IPS-18a (cell line): ENCODE results near the gene CDH4.

Source experiments
- H3K27ac ChIP-seq: one replicate; pipeline ENCODE4 v1.5.1; 2013; ENCODE audit warnings: low read length
- H3K27me3 ChIP-seq: one replicate; pipeline ENCODE4 v1.6.1; 2013; ENCODE audit warnings: mild to moderate bottlenecking, low read length; ENCODE audit not compliant: control insufficient read depth, insufficient read depth
- H3K36me3 ChIP-seq: one replicate; pipeline ENCODE4 v1.6.1; 2013; ENCODE audit warnings: low read depth, low read length; ENCODE audit not compliant: control insufficient read depth
- H3K4me1 ChIP-seq: one replicate; pipeline ENCODE4 v1.6.1; 2013; ENCODE audit warnings: low read depth, low read length; ENCODE audit not compliant: control insufficient read depth
- H3K4me3 ChIP-seq: one replicate; pipeline ENCODE4 v1.5.1; 2013; ENCODE audit warnings: low read length
- H3K9ac ChIP-seq: one replicate; pipeline ENCODE4 v1.6.1; 2013; ENCODE audit warnings: mild to moderate bottlenecking, low read length, moderate library complexity
- H3K9me3 ChIP-seq: one replicate; pipeline ENCODE4 v1.6.1; 2013; ENCODE audit warnings: low read depth, low read length; ENCODE audit not compliant: control insufficient read depth

Gene CDH4

DNA sequence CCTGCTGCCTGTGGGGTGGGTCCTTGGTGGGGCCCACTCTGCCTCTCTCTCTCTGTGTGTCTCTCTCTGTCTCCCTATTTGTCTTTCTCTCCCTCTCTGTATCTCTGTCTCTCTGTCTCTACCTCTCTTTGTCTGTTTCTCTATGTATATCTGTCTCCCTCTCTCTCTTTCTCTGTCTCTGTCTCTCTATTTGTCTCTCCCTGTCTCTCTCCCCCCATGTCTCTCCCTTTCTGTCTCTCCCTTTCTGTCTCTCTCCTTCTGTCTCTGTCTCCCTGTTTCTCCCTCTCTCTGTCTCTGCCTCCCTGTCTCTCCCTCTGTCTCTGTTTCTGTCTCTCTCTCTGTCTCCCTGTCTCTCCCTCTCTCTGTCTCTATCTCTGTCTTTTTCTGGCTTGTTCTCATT, 353.2 kb downstream of the CDH4 start:
- H3K4me1 ChIP-seq: no peaks in the 10 kb centered on the region
- H3K27ac ChIP-seq: no peak overlapping the region
- no peak overlapping the region for H3K4me3 ChIP-seq
- H3K27me3 ChIP-seq: peaks cover 5% of the 10 kb centered on the region
- no peaks in the 10 kb centered on the region for H3K9me3 ChIP-seq
- no peak overlapping the region for H3K9ac ChIP-seq
- H3K36me3 ChIP-seq: no peaks in the 10 kb centered on the region

DNA sequence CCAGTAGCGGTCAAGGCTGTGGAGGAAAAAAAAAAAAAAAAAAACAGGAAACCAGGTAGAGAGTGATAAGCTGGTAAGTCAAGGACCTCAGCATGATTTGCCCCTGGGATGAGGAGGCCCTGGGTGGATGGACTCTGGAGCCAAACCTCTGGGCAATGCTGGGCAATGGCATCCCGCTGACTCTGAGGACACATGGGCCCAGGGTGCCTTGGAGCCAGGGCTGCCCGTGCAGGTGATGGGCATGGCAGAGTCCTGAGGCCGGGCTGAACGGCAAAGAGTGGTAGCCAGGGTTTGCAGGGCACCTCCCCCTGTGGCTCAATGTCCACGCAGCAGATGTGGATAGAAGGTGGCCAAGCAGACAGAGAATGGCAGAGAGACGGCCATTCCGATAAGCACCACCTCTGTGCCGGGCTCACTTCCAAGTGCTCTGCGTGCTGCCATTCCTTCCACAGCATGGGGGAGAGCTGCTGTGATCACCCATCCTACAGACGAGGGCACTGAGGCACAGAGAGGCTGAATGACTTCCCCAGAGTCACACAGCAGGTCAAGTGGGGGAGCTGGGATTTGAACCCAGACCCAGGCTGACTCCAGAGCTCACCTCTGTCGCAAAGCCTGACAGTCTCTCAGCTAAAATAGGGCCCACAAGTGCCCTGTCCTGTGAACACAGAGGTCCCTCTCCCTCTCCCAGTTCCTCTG, 353.9 kb downstream of the CDH4 start:
- Histone ChIP-seq H3K27ac (no peak overlapping the region), H3K9ac (no peak overlapping the region), H3K4me1 (no peaks in the 10 kb centered on the region), H3K9me3 (no peaks in the 10 kb centered on the region), H3K36me3 (no peaks in the 10 kb centered on the region), H3K27me3 (peaks cover 5% of the 10 kb centered on the region), H3K4me3 (no peak overlapping the region)

DNA sequence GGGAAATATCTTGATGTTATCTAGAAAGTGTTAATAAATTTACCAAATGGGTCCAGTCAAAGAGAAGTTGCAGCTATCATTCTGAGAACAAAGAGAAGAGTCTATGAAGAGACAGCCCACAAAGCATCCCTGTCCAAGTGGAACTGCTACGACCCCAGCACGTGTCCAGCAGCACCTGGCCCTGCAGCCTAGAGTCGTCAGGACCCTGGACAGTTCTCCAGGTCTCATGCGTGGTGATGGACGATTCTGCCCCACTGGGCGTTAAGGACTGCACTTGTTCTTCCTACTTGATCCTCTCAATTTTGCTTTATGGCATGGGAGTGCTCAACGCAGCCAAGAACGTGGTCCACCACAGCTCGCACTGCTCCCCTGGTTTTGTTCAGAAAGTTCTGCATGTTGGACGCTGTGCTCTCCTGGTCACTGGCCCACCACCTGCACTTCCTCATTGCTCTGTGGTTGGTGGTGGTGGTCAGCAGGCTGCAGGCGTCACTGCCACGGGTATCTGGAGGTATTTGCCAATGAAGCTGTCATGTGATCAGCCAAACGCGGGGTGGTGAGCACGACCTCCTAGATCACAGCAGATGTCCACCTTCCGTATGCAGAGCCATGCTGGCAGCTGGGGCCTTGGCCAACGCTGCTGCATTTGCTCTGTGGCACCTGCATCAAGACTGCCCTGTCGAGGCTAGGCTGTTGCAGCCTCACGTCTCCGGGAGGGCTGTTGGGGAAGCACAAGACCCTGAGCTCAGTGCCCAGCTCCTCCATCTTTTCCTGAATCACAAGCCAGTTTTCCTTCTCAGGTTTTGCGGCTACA, 356.4 kb downstream of the CDH4 start:
- H3K4me3 ChIP-seq: no peak overlapping the region
- peaks cover 5% of the 10 kb centered on the region for H3K27me3 ChIP-seq
- H3K9ac ChIP-seq: no peak overlapping the region
- H3K4me1 ChIP-seq: no peaks in the 10 kb centered on the region
- H3K9me3 ChIP-seq: no peaks in the 10 kb centered on the region
- no peak overlapping the region for H3K27ac ChIP-seq
- no peaks in the 10 kb centered on the region for H3K36me3 ChIP-seq

DNA sequence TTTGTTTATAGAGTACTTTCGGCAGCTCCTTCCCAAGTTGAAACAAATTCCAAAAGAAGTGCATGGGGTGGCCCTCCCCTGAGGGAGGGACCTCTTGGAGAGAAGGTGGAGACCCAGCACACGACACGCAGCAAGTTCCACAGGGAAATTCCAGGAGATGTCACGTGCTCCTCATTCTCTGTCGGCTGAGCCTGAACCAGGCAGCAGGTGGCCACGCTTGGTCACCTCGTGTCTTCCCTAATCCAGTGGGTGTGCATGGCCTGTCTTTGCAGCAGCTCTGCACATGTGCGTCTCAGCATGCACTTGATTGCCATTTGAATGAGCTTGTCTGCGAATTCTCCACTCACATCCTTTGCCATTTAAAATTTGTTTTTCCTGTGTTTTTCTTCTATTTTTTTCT, 357.4 kb downstream of the CDH4 start:
- H3K36me3 ChIP-seq: no peaks in the 10 kb centered on the region
- no peak overlapping the region for H3K9ac ChIP-seq
- no peaks in the 10 kb centered on the region for H3K4me1 ChIP-seq
- H3K27me3 ChIP-seq: peaks cover 5% of the 10 kb centered on the region
- H3K4me3 ChIP-seq: no peak overlapping the region
- no peaks in the 10 kb centered on the region for H3K9me3 ChIP-seq
- H3K27ac ChIP-seq: no peak overlapping the region

DNA sequence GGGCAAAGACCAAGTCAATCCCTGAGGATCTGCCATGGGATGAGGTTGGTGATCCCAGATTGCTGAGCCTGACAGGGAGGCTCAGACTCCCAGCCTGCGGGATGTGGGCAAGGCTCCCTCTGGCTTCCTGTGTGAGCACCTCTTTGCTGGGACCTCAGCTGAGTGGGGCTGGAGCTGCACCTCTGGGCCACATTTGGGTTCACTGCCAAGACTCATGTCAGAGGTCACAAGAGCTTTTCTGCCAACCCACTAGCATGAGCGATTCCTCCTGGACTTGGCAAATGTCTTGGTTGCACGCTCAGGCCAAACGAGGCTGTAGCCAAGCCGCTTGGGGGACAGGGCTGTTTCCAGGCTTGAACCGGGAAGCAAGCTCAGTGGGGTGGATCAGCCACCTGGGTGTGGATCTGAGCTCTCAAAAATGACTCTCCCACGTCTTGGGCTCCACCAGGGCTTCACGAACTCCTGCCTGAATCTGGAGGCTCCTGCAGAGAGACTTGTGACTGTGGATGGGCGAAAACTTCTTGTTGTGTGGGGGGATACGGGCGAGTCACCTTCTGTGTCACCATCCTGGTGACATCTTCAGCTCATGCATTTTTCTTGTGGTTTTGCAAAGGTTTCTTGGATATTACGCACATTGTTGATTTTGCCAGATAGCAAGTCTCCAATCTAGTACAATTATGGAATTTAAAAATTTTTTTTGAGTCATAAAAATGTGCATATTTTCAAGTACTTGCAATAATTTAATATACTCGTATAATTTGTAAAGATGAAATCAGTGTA, 359.5 kb downstream of the CDH4 start:
- Histone ChIP-seq H3K27ac (no peak overlapping the region), H3K4me3 (no peak overlapping the region), H3K36me3 (no peaks in the 10 kb centered on the region), H3K27me3 (peaks cover 5% of the 10 kb centered on the region), H3K4me1 (no peaks in the 10 kb centered on the region), H3K9ac (no peak overlapping the region), H3K9me3 (no peaks in the 10 kb centered on the region)

DNA sequence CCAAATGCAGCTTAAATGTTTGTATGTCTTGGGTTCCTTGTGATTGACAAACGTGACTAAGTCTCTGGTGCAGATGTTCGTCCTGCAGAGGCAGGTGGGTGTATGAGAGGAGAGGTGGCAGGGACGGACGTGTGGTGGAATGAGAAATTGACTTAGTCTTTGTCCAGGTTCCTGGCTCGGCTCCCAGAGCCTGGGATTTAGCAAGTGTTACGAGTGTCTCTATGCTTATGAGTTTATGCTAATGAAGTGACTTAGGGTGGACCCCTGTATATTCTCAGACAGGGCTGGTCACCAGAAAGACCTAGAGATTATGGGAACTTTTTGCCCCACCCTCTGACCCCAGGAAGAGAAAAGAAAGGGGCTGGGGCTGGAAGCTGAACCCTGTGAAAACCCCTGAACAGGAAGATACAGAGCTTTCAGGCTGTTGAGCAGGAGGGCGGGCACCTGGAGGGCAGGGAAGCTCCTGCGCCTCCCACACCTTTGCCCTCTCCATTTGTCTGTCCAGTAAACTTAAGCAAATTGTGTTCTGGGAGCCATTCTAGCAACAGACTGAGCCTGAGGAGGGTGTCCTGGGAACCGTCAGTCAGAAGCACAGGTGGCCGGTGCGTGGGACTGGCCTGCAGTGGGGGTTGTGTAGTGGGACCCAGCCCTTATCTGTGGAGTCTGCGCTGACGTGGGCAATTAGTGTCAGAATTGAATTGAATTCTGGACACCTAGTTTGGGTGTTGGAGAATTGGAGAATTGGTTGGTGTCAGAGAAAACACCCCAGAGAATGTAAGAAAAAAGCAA, 362.1 kb downstream of the CDH4 start:
- Histone ChIP-seq H3K27ac (no peak overlapping the region), H3K27me3 (no peaks in the 10 kb centered on the region), H3K9me3 (no peaks in the 10 kb centered on the region), H3K36me3 (no peaks in the 10 kb centered on the region), H3K9ac (no peak overlapping the region), H3K4me3 (no peak overlapping the region), H3K4me1 (no peaks in the 10 kb centered on the region)

DNA sequence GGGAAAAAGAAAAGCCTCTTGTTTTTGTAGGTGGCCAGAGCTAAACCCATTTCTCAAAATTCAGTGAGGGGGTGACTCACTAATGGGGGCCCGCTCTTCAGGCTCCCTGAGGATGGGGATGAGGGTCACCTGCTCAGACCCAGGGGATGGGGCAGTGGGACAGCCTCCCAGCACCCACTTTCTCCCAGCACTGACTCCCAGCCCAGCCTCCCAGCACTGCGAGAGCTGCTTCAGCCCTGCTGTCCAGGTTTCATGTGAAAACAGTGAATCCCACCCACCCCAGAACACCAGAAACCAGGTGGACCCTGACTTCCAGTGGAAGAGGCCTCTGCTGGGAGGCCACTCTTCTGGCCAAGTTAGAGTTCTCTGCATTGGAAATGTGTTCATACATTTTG, 362.6 kb downstream of the CDH4 start:
- H3K4me1 ChIP-seq: no peaks in the 10 kb centered on the region
- no peaks in the 10 kb centered on the region for H3K36me3 ChIP-seq
- no peak overlapping the region for H3K4me3 ChIP-seq
- no peak overlapping the region for H3K27ac ChIP-seq
- no peaks in the 10 kb centered on the region for H3K27me3 ChIP-seq
- H3K9me3 ChIP-seq: no peaks in the 10 kb centered on the region
- H3K9ac ChIP-seq: no peak overlapping the region

DNA sequence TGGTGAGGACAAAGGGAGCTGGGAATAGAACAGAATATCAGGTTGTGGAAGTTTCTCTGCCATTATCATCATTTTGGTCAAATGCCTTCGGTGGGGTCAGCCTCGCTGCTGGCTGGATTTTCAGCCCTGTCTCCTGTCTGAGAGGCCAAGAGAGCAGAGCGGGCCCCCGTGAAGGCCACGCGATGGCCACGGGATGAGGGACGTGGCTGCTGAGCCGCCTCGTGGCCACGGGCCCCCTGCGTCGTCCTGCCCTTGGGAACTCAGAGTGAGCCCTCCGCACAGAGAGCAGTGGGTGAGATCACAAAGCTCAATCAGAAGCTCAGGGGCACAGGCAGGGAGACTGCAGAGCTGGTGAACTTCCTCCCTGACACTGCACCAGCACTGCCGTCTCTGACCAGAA, 363.7 kb downstream of the CDH4 start:
- Histone ChIP-seq H3K9me3 (no peaks in the 10 kb centered on the region), H3K36me3 (no peaks in the 10 kb centered on the region), H3K4me1 (no peaks in the 10 kb centered on the region), H3K9ac (no peak overlapping the region), H3K4me3 (no peak overlapping the region), H3K27ac (no peak overlapping the region), H3K27me3 (no peaks in the 10 kb centered on the region)

DNA sequence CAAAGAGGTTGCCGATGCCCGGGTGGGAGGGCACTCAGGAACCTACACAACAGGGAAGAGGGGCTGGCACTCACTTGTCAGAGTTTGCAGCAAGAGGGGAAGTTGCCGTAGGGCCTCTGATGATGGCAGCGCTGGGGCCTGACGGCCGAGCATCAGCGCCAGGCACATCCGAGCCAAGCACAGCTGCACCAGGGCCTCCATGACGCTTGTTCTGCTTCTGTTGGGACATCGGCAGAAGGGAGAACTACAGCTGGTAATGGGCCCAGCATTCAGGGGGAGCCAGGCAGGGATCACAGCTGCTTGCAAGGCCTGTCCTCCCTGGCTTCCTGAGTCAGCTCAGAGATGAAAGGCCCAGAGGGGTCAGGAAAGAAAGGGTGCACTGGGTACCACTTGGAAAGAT, 367.7 kb downstream of the CDH4 start:
- Histone ChIP-seq H3K4me3 (no peak overlapping the region), H3K27ac (no peak overlapping the region), H3K27me3 (no peaks in the 10 kb centered on the region), H3K9me3 (no peaks in the 10 kb centered on the region), H3K36me3 (no peaks in the 10 kb centered on the region), H3K4me1 (no peaks in the 10 kb centered on the region), H3K9ac (no peak overlapping the region)

DNA sequence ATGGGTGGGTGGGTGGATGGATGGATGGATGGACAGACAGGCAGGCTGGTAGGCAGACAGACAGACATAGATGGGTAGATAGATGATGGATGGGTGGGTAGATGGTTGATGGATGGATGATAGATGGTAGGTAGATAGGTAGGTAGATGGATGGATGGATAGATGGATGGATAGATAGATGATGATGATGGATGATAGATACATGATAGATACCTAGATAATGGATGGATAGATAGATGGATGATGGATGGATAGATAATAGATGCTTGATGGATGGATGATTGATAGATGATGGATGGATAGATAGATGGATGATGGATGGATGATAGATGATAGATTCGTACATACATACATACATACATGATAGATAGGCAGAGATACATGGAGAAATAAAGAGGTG, 368.1 kb downstream of the CDH4 start:
- H3K27ac ChIP-seq: no peak overlapping the region
- no peaks in the 10 kb centered on the region for H3K36me3 ChIP-seq
- no peak overlapping the region for H3K4me3 ChIP-seq
- H3K4me1 ChIP-seq: no peaks in the 10 kb centered on the region
- no peaks in the 10 kb centered on the region for H3K27me3 ChIP-seq
- no peak overlapping the region for H3K9ac ChIP-seq
- no peaks in the 10 kb centered on the region for H3K9me3 ChIP-seq
